Astrocyte of the cerebellum (primary cell): Measurements from ENCODE around the gene CFAP45.

Experiments used
- DNase-seq: peaks from one replicate; pipeline ENCODE4 v3.0.0-alpha.2; 2011; ENCODE audit warnings: low read depth
- H3K4me3 ChIP-seq: 2 replicates; pipeline ENCODE4 v1.5.1; 2011; ENCODE audit warnings: mild to moderate bottlenecking, low read depth, low read length, moderate library complexity
- CTCF ChIP-seq: IDR thresholded peaks from 2 replicates; pipeline ENCODE4 v1.5.1; 2012; ENCODE audit warnings: low read length, low read depth, moderate library complexity, mild to moderate bottlenecking; ENCODE audit errors: missing control alignments
- in situ Hi-C: cut with HindIII; loops from 2 replicates; pipeline ENCODE4 v1.10.0; 2017; ENCODE audit warnings: low sequenced_read_pairs

Gene CFAP45

GRCh38 chr1:159923203-159924024 is 23.4 kb upstream of the CFAP45 start:
- DNase-seq = peak; percentile 69
- peak overlapping the region; percentile 93 for H3K4me3 ChIP-seq
- TF ChIP-seq CTCF = no peak
- in situ Hi-C loops = no loop called here

GRCh38 chr1:159922511-159923202 is 22.7 kb upstream of the CFAP45 start:
- peak overlapping the region; percentile 93 for H3K4me3 ChIP-seq
- no peak for TF ChIP-seq CTCF
- in situ Hi-C loops = no loop called here
- DNase-seq = no peak

GRCh38 chr1:159921700-159922504 is 21.9 kb upstream of the CFAP45 start:
- H3K4me3 ChIP-seq = peak overlapping the region; percentile 93
- in situ Hi-C loops = no loop called here

GRCh38 chr1:159921251-159921650 is 21.3 kb upstream of the CFAP45 start:
- in situ Hi-C loops = no loop called here
- no peak for DNase-seq
- TF ChIP-seq CTCF = no peak
- no peak overlapping the region for H3K4me3 ChIP-seq

More at GRCh38 chr1:159921700-159922504, 21.9 kb upstream of the CFAP45 start:
- no peak for TF ChIP-seq CTCF
- DNase-seq = no peak

GRCh38 chr1:159920651-159921050 is 20.7 kb upstream of the CFAP45 start:
- in situ Hi-C loops = no loop called here
- TF ChIP-seq CTCF = no peak
- no peak for DNase-seq
- H3K4me3 ChIP-seq = no peak overlapping the region

GRCh38 chr1:159920202-159920601 is 20.2 kb upstream of the CFAP45 start:
- no peak for DNase-seq
- TF ChIP-seq CTCF = no peak
- in situ Hi-C loops = no loop called here
- no peak overlapping the region for H3K4me3 ChIP-seq
